HEK293 (cell line): ENCODE results near the gene TNS3.

ENCODE experiments used
- CTCF ChIA-PET: fragments of 350-600 bp; formaldehyde crosslinking; extraction: SDS; loops from one replicate; lab custom pipeline; 2021; ENCODE audit warnings: antibody characterized with exemption; lab: Yijun Ruan, JAX
- POLR2A ChIA-PET: fragments of 300-600 bp; formaldehyde crosslinking; extraction: SDS; loops from one replicate; lab custom pipeline; 2020; ENCODE audit warnings: antibody characterized with exemption, inconsistent platforms; lab: Yijun Ruan, JAX
- H3K27ac ChIP-seq: fragments of 200-500 bp; sonication (Bioruptor generic); 2 replicates; pipeline ENCODE4 v1.5.1; 2014; ENCODE audit warnings: low read depth, low read length, control low read depth, inconsistent platforms; ENCODE audit errors: extremely low read depth
- H3K36me3 ChIP-seq, 2 experiments: fragments of 200-500 bp in 1 of 2; sonication (Bioruptor generic) in 1 of 2; 1 replicate in 1 of 2; 2 replicates in 1 of 2; pipeline ENCODE4 v1.5.1; 2014 to 2017; ENCODE audit warnings: inconsistent platforms in 2 of 2, low read length in 2 of 2; ENCODE audit not compliant: control insufficient read depth in 2 of 2, insufficient read depth in 1 of 2
- H3K4me1 ChIP-seq: fragments of 200-500 bp; sonication (Bioruptor generic); 2 replicates; pipeline ENCODE4 v1.5.1; 2014; ENCODE audit warnings: mild to moderate bottlenecking, low read length, inconsistent platforms; ENCODE audit not compliant: control insufficient read depth, insufficient read depth
- H3K4me3 ChIP-seq: 2 replicates; pipeline ENCODE4 v1.5.1; 2011; ENCODE audit warnings: low read depth, mild to moderate bottlenecking, control low read depth, low read length, moderate library complexity
- H3K9me3 ChIP-seq: fragments of 200-500 bp; sonication (Bioruptor generic); 2 replicates; pipeline ENCODE4 v1.5.1; 2014; ENCODE audit warnings: low read depth, low read length, inconsistent platforms; ENCODE audit not compliant: control insufficient read depth, insufficient read depth
- PRDM1 ChIP-seq: fragments of 450-650 bp; formaldehyde crosslinking; IDR thresholded peaks from 2 replicates; pipeline ENCODE4; 2016; ENCODE audit warnings: missing biosample characterization, missing genetic modification characterization
- SALL2 ChIP-seq: fragments of 450-650 bp; formaldehyde crosslinking; IDR thresholded peaks from 2 replicates; pipeline ENCODE4 v1.5.0; 2017; ENCODE audit warnings: missing biosample characterization, mild to moderate bottlenecking, missing genetic modification characterization, borderline replicate concordance
- SCRT1 ChIP-seq: fragments of 450-650 bp; formaldehyde crosslinking; IDR thresholded peaks from 2 replicates; pipeline ENCODE4 v1.5.1; 2016; ENCODE audit warnings: missing biosample characterization, missing genetic modification characterization, borderline replicate concordance
- TRIM28 ChIP-seq: IDR thresholded peaks from 2 replicates; pipeline ENCODE4 v1.6.1; 2011; ENCODE audit warnings: low read length, control low read depth, borderline replicate concordance
- ZBTB21 ChIP-seq: fragments of 450-650 bp; formaldehyde crosslinking; IDR thresholded peaks from 2 replicates; pipeline ENCODE4 v1.5.1; 2017; ENCODE audit warnings: missing biosample characterization, missing genetic modification characterization
- ZBTB7A ChIP-seq: fragments of 450-650 bp; formaldehyde crosslinking; IDR thresholded peaks from 2 replicates; pipeline ENCODE4 v1.5.1; 2016; ENCODE audit warnings: low read depth, missing biosample characterization, missing genetic modification characterization
- ZNF133 ChIP-seq: fragments of 450-650 bp; formaldehyde crosslinking; IDR thresholded peaks from 2 replicates; pipeline ENCODE4 v1.5.1; 2016; ENCODE audit warnings: missing biosample characterization, missing genetic modification characterization
- ZNF404 ChIP-seq: fragments of 450-650 bp; formaldehyde crosslinking; IDR thresholded peaks from 2 replicates; pipeline ENCODE4 v1.5.1; 2017; ENCODE audit warnings: missing biosample characterization, missing genetic modification characterization
- ZNF426 ChIP-seq: fragments of 450-650 bp; formaldehyde crosslinking; IDR thresholded peaks from 2 replicates; pipeline ENCODE4 v1.5.1; 2017; ENCODE audit warnings: missing biosample characterization, missing genetic modification characterization, mild to moderate bottlenecking, inconsistent platforms, moderate library complexity
- ZNF518A ChIP-seq: fragments of 450-650 bp; formaldehyde crosslinking; conservative IDR thresholded peaks from 2 replicates; pipeline ENCODE4 v1.5.1; 2016; ENCODE audit warnings: low read depth, missing biosample characterization, missing genetic modification characterization
- ZNF549 ChIP-seq: fragments of 450-650 bp; IDR thresholded peaks from 2 replicates; pipeline ENCODE4 v1.5.1; 2018; ENCODE audit warnings: missing biosample characterization, missing genetic modification characterization, mild to moderate bottlenecking, inconsistent platforms, moderate library complexity
- ZNF561 ChIP-seq: fragments of 450-650 bp; IDR thresholded peaks from 2 replicates; pipeline ENCODE4 v1.5.1; 2018; ENCODE audit warnings: missing biosample characterization, missing genetic modification characterization, borderline replicate concordance
- ZNF621 ChIP-seq: fragments of 450-650 bp; formaldehyde crosslinking; IDR thresholded peaks from 2 replicates; pipeline ENCODE4 v1.5.1; 2017; ENCODE audit warnings: missing biosample characterization, missing genetic modification characterization
- ZNF76 ChIP-seq: fragments of 450-650 bp; formaldehyde crosslinking; IDR thresholded peaks from 2 replicates; pipeline ENCODE4; 2016; ENCODE audit warnings: low read depth, missing biosample characterization, missing genetic modification characterization, borderline replicate concordance
- ZNF768 ChIP-seq: fragments of 450-650 bp; formaldehyde crosslinking; IDR thresholded peaks from 2 replicates; pipeline ENCODE4 v1.5.1; 2018; ENCODE audit warnings: missing biosample characterization, mild to moderate bottlenecking, missing genetic modification characterization
- TF ChIP-seq, protein P1 (sequence below): fragments of 450-650 bp; formaldehyde crosslinking; IDR thresholded peaks from 2 replicates; pipeline ENCODE4 v1.5.1; 2017; ENCODE audit warnings: missing biosample characterization, mild to moderate bottlenecking, missing genetic modification characterization, moderate library complexity
- TF ChIP-seq, protein P2 (sequence below): fragments of 450-650 bp; formaldehyde crosslinking; IDR thresholded peaks from 2 replicates; pipeline ENCODE4 v1.5.1; 2016; ENCODE audit warnings: missing biosample characterization, missing genetic modification characterization
- TF ChIP-seq, protein P3 (sequence below): fragments of 450-650 bp; formaldehyde crosslinking; IDR thresholded peaks from 2 replicates; pipeline ENCODE4 v1.5.1; 2016; ENCODE audit warnings: missing biosample characterization, missing genetic modification characterization, low read depth
- TF ChIP-seq, protein P4 (sequence below): fragments of 450-650 bp; formaldehyde crosslinking; IDR thresholded peaks from 2 replicates; pipeline ENCODE4 v1.5.1; 2016; ENCODE audit warnings: missing biosample characterization, missing genetic modification characterization
- TF ChIP-seq, protein P5 (sequence below): fragments of 450-650 bp; formaldehyde crosslinking; IDR thresholded peaks from 2 replicates; pipeline ENCODE4 v1.5.1; 2016; ENCODE audit warnings: missing biosample characterization, missing genetic modification characterization

Gene TNS3

GRCh38 chr7:47330026-47330425 lies 251.9 kb downstream of the TNS3 start:
- TF ChIP-seq, protein P1, sequence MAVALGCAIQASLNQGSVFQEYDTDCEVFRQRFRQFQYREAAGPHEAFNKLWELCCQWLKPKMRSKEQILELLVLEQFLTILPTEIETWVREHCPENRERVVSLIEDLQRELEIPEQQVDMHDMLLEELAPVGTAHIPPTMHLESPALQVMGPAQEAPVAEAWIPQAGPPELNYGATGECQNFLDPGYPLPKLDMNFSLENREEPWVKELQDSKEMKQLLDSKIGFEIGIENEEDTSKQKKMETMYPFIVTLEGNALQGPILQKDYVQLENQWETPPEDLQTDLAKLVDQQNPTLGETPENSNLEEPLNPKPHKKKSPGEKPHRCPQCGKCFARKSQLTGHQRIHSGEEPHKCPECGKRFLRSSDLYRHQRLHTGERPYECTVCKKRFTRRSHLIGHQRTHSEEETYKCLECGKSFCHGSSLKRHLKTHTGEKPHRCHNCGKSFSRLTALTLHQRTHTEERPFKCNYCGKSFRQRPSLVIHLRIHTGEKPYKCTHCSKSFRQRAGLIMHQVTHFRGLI (tag by site-specific recombination), result no peak
- TF ChIP-seq ZNF404 (tag by site-specific recombination), result no peak
- TF ChIP-seq TRIM28, result no peak
- no peak for TF ChIP-seq ZNF549 (tag by site-specific recombination)
- TF ChIP-seq, protein P2, sequence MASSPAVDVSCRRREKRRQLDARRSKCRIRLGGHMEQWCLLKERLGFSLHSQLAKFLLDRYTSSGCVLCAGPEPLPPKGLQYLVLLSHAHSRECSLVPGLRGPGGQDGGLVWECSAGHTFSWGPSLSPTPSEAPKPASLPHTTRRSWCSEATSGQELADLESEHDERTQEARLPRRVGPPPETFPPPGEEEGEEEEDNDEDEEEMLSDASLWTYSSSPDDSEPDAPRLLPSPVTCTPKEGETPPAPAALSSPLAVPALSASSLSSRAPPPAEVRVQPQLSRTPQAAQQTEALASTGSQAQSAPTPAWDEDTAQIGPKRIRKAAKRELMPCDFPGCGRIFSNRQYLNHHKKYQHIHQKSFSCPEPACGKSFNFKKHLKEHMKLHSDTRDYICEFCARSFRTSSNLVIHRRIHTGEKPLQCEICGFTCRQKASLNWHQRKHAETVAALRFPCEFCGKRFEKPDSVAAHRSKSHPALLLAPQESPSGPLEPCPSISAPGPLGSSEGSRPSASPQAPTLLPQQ (tag by site-specific recombination), result no peak
- TF ChIP-seq ZNF133 (tag by site-specific recombination), result no peak
- no peak for TF ChIP-seq PRDM1 (tag by site-specific recombination)
- TF ChIP-seq ZNF621 (tag by site-specific recombination), result no peak
- TF ChIP-seq, protein P3, sequence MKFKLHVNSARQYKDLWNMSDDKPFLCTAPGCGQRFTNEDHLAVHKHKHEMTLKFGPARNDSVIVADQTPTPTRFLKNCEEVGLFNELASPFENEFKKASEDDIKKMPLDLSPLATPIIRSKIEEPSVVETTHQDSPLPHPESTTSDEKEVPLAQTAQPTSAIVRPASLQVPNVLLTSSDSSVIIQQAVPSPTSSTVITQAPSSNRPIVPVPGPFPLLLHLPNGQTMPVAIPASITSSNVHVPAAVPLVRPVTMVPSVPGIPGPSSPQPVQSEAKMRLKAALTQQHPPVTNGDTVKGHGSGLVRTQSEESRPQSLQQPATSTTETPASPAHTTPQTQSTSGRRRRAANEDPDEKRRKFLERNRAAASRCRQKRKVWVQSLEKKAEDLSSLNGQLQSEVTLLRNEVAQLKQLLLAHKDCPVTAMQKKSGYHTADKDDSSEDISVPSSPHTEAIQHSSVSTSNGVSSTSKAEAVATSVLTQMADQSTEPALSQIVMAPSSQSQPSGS (tag by site-specific recombination), result no peak
- no peak for TF ChIP-seq SCRT1 (tag by site-specific recombination)
- TF ChIP-seq ZNF768 (tag by site-specific recombination), result no peak
- TF ChIP-seq, protein P4, sequence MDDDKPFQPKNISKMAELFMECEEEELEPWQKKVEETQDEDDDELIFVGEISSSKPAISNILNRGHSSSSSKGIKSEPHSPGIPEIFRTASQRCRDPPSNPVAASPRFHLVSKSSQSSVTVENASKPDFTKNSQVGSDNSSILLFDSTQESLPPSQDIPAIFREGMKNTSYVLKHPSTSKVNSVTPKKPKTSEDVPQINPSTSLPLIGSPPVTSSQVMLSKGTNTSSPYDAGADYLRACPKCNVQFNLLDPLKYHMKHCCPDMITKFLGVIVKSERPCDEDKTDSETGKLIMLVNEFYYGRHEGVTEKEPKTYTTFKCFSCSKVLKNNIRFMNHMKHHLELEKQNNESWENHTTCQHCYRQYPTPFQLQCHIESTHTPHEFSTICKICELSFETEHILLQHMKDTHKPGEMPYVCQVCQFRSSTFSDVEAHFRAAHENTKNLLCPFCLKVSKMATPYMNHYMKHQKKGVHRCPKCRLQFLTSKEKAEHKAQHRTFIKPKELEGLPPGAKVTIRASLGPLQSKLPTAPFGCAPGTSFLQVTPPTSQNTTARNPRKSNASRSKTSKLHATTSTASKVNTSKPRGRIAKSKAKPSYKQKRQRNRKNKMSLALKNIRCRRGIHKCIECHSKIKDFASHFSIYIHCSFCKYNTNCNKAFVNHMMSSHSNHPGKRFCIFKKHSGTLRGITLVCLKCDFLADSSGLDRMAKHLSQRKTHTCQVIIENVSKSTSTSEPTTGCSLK (tag by site-specific recombination), result no peak
- TF ChIP-seq ZNF426, result no peak
- TF ChIP-seq SALL2 (tag by site-specific recombination), result no peak
- no peak for TF ChIP-seq ZBTB21 (tag by site-specific recombination)
- no peak for TF ChIP-seq ZNF518A (tag by site-specific recombination)
- no peak for TF ChIP-seq ZBTB7A (tag by site-specific recombination)
- TF ChIP-seq ZNF561, result no peak
- TF ChIP-seq, protein P5, sequence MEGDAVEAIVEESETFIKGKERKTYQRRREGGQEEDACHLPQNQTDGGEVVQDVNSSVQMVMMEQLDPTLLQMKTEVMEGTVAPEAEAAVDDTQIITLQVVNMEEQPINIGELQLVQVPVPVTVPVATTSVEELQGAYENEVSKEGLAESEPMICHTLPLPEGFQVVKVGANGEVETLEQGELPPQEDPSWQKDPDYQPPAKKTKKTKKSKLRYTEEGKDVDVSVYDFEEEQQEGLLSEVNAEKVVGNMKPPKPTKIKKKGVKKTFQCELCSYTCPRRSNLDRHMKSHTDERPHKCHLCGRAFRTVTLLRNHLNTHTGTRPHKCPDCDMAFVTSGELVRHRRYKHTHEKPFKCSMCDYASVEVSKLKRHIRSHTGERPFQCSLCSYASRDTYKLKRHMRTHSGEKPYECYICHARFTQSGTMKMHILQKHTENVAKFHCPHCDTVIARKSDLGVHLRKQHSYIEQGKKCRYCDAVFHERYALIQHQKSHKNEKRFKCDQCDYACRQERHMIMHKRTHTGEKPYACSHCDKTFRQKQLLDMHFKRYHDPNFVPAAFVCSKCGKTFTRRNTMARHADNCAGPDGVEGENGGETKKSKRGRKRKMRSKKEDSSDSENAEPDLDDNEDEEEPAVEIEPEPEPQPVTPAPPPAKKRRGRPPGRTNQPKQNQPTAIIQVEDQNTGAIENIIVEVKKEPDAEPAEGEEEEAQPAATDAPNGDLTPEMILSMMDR (tag by site-specific recombination), result no peak
- no peak for TF ChIP-seq ZNF76 (tag by site-specific recombination)
- CTCF ChIA-PET, result interaction anchor here (0.9 kb wide), 1 partner anchor 103 kb away, joined by 3 read pairs; no protein-coding TSS in a partner anchor
- POLR2A ChIA-PET, result no interaction called here
- peaks cover 7% of the 10 kb centered on the region for H3K4me1 ChIP-seq
- H3K36me3 ChIP-seq, result no peaks in the 10 kb centered on the region
- no peaks in the 10 kb centered on the region for H3K9me3 ChIP-seq
- H3K27ac ChIP-seq, result no peak overlapping the region
- H3K4me3 ChIP-seq, result no peak overlapping the region
